Measurements from ENCODE around the gene TCAF1.
"Not testable (repeated sequence)": the region's sequence is repeated elsewhere in the genome, so short reads cannot be mapped to it uniquely, and the experiment has no call there.

DNA sequence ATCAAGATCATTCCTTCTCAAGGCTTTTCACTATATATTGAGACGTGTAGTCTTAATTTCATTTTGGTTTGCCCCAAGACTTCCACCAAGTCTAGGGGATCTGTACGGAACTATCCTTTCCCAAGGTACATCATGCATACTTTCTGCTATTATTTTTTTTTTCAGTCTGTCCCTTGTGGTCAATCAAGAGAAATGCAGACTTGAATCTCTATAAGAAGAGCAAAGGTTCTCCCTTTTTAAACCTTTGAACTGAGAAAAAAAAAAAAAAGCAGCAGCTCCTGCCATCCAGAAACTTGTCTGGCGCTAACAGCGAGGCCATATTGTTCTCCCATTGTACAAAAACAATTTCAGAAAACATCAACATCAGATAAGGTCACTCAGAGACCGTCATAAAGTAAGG is 60.3 kb downstream of the TCAF1 start:
- TF ChIP-seq POLR2A (IDR thresholded peaks at IDR 0.05; ENCODE audit: low read depth, low read length); POLR2AphosphoS5 (IDR thresholded peaks at IDR 0.05; ENCODE audit: low read depth, low read length); SPI1 (IDR thresholded peaks at IDR 0.05; ENCODE audit: low read depth, low read length); TAF1 (IDR thresholded peaks at IDR 0.05; ENCODE audit: low read depth, low read length); PAX5 (IDR thresholded peaks at IDR 0.05; ENCODE audit: insufficient read depth, low read length, severe bottlenecking): not testable (repeated sequence)
